Hepatocyte (in vitro differentiated cells): Measurements from ENCODE around the gene SBNO1. TPM values are rescaled to one million over a fixed set of nuclear protein-coding genes. Genes with fewer than 3 reads are reported as not detected.
"Not testable (repeated sequence)": the region's sequence is repeated elsewhere in the genome, so short reads cannot be mapped to it uniquely, and the experiment has no call there.

Experiments used
- DNase-seq: peaks from one replicate; pipeline ENCODE4 v3.0.0-alpha.2; 2016; ENCODE audit warnings: low spot score
- H2AFZ ChIP-seq: fragments of 200-600 bp; sonication (generic); 2 replicates; pipeline ENCODE4 v1.6.0; 2016; ENCODE audit warnings: antibody characterized with exemption, mild to moderate bottlenecking
- H3K27ac ChIP-seq: fragments of 200-600 bp; sonication (generic); 2 replicates; pipeline ENCODE4 v1.5.1; 2016; ENCODE audit warnings: mild to moderate bottlenecking
- H3K27me3 ChIP-seq: fragments of 200-600 bp; sonication (generic); 2 replicates; pipeline ENCODE4 v1.6.1; 2016
- H3K36me3 ChIP-seq: fragments of 200-600 bp; sonication (generic); replicated peaks from 2 replicates; pipeline ENCODE4 v1.5.1; 2016; ENCODE audit warnings: low read depth; ENCODE audit not compliant: insufficient read depth
- H3K4me1 ChIP-seq: fragments of 200-600 bp; sonication (generic); 2 replicates; pipeline ENCODE4 v1.5.1; 2016; ENCODE audit warnings: mild to moderate bottlenecking, moderate library complexity; ENCODE audit not compliant: insufficient read depth
- H3K4me2 ChIP-seq: fragments of 200-600 bp; sonication (generic); 2 replicates; pipeline ENCODE4 v1.6.0; 2016
- H3K4me3 ChIP-seq: fragments of 200-600 bp; sonication (generic); 2 replicates; pipeline ENCODE4 v1.5.1; 2016; ENCODE audit warnings: mild to moderate bottlenecking
- H3K79me2 ChIP-seq: fragments of 200-600 bp; sonication (generic); 2 replicates; pipeline ENCODE4 v1.6.0; 2017; ENCODE audit warnings: mild to moderate bottlenecking
- H3K9me2 ChIP-seq: fragments of 200-600 bp; sonication (generic); replicated peaks from 2 replicates; pipeline ENCODE4 v1.6.0; 2017; ENCODE audit warnings: mild to moderate bottlenecking; ENCODE audit not compliant: insufficient read depth
- H3K9me3 ChIP-seq: fragments of 200-600 bp; sonication (generic); 2 replicates; pipeline ENCODE4 v1.5.1; 2016; ENCODE audit warnings: low read depth, mild to moderate bottlenecking
- H4K20me1 ChIP-seq: fragments of 200-600 bp; sonication (generic); 2 replicates; pipeline ENCODE4 v1.6.0; 2016; ENCODE audit warnings: mild to moderate bottlenecking; ENCODE audit not compliant: insufficient read depth, poor library complexity, severe bottlenecking
- EZH2 ChIP-seq: fragments of 200-600 bp; sonication (generic); IDR thresholded peaks from 2 replicates; pipeline ENCODE4 v1.6.1; 2016; ENCODE audit warnings: antibody characterized with exemption, mild to moderate bottlenecking, borderline replicate concordance
- EZH2phosphoT487 ChIP-seq: fragments of 200-600 bp; sonication (generic); IDR thresholded peaks from one replicate; pipeline ENCODE4 v1.6.1; 2018; ENCODE audit warnings: antibody characterized with exemption, mild to moderate bottlenecking, low read depth, moderate library complexity; ENCODE audit not compliant: unreplicated experiment, severe bottlenecking
- WGBS: methylation state at CpG from one replicate; pipeline ENCODE4 v1.1.6; 2016; ENCODE audit warnings: low lambda C conversion rate; ENCODE audit errors: missing lambda C conversion rate; 5-methylcytosine and 5-hydroxymethylcytosine counted together
- polyA plus RNA-seq: library from polyadenylated mRNA; unstranded; fragments of >200 nt; fragmentation: Nextera tagmentation; extraction: Ambion mirVana; gene quantifications from 2 replicates; pipeline ENCODE4 v1.2.1, GENCODE V29; 2016
- total RNA-seq: library from RNA; depleted of rRNA; stranded (reverse); fragments of >200 nt; gene quantifications from 2 replicates; pipeline ENCODE4 v1.2.3, GENCODE V29; 2014
- TF ChIP-seq, protein P1 (sequence below): fragments of 200-600 bp; sonication (generic); IDR thresholded peaks from 2 replicates; pipeline ENCODE4 v1.5.1; 2016; ENCODE audit warnings: antibody characterized with exemption, mild to moderate bottlenecking; ENCODE audit not compliant: poor library complexity

SBNO1 gene
- total and polyA plus RNA-seq, 2 experiments from 2014 or later, result 13.4 to 28.9 TPM

DNA sequence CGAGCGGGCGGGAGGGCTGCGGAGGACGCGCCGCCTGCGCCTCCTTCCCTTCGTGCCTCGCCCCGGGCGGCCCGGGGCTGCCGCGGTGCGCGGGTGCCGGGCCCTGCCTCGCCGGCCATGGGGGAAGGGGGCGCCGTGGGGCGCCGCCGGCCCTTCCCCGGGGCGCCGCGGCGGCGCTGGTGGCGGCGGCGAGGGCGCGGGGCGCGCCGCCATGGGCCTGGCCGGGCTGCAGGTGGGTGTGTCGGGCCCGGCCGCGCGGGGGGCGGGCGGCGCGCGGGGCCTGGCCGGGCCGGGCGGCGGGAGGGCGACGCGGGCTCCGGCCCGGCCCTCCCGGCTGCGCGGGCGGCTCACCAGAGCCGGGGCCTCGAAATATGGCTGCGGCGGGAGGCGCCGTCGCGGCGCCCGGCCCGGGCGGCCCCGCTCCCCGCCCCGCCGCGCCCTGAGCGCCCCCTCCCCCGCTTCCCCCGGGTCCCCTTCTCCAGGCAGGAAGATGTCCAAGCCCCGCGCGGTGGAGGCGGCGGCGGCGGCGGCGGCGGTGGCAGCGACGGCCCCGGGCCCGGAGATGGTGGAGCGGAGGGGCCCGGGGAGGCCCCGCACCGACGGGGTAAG is 24.4 kb upstream of the SBNO1 start:
- Histone ChIP-seq H3K9me3 (no peaks in the 10 kb centered on the region), H3K36me3 (no peaks in the 10 kb centered on the region), H2AFZ (no peak overlapping the region), H4K20me1 (peaks cover 6% of the 10 kb centered on the region), H3K4me2 (peak overlapping the region; percentile 98), H3K9me2 (no peaks in the 10 kb centered on the region), H3K4me1 (peaks cover 21% of the 10 kb centered on the region), H3K27ac (peak overlapping the region; percentile 85), H3K4me3 (peak overlapping the region; percentile 70), H3K27me3 (no peaks in the 10 kb centered on the region), H3K79me2 (peaks cover 73% of the 10 kb centered on the region)
- no peak for DNase-seq
- TF ChIP-seq EZH2phosphoT487 (no peak), EZH2 (no peak)
- TF ChIP-seq, protein P1, sequence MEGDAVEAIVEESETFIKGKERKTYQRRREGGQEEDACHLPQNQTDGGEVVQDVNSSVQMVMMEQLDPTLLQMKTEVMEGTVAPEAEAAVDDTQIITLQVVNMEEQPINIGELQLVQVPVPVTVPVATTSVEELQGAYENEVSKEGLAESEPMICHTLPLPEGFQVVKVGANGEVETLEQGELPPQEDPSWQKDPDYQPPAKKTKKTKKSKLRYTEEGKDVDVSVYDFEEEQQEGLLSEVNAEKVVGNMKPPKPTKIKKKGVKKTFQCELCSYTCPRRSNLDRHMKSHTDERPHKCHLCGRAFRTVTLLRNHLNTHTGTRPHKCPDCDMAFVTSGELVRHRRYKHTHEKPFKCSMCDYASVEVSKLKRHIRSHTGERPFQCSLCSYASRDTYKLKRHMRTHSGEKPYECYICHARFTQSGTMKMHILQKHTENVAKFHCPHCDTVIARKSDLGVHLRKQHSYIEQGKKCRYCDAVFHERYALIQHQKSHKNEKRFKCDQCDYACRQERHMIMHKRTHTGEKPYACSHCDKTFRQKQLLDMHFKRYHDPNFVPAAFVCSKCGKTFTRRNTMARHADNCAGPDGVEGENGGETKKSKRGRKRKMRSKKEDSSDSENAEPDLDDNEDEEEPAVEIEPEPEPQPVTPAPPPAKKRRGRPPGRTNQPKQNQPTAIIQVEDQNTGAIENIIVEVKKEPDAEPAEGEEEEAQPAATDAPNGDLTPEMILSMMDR, result no peak
- WGBS, result no CpG with 5 or more reads among the region's 102 CpGs

DNA sequence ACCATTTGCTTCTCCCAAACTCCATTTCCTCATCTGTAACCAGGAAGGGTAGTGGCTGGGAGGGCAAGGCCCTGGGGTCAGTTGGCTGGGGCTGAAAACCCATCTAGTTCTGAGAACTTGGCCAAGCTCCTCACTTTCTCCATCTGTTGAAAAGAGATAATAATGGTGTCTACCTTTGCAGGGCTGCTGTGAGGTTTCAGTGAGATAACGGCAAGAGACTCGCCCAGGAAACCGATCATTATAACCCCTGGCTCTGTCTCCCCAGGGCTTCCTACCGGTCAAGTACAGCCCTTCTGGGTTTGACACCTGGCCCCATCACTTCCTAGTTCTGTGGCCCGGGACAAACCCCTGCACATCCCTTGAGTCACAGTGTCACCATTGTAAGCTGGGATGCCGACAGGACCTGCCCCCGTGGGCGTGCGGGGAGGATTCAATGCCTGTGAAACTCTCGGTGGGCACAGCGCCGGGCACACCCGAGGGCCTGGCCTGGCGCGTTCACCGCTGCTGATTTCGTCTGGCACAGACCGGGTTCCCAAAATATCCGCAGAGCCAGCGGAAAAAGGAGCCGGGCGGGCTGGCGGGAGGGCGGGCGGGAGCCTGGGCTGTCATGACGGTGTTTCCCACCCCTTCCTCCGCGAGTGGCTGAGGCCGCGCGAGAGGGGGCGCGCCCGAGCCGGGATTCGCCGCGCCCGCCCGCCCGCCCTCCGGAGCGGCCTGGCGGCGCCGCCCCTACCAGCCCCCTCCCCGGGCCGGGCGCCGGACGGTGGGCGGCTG is 23.7 kb upstream of the SBNO1 start:
- H3K36me3 ChIP-seq, result no peaks in the 10 kb centered on the region
- H3K4me1 ChIP-seq, result peaks cover 21% of the 10 kb centered on the region
- peaks cover 66% of the 10 kb centered on the region for H3K79me2 ChIP-seq
- H3K4me3 ChIP-seq, result peak overlapping the region; percentile 76
- H3K9me3 ChIP-seq, result no peaks in the 10 kb centered on the region
- peak overlapping the region; percentile 88 for H3K4me2 ChIP-seq
- peak; percentile 89 for DNase-seq
- TF ChIP-seq, protein P1, result peak; percentile 2
- TF ChIP-seq EZH2, result no peak
- peaks cover 6% of the 10 kb centered on the region for H4K20me1 ChIP-seq
- peak overlapping the region; percentile 79 for H2AFZ ChIP-seq
- H3K27me3 ChIP-seq, result no peaks in the 10 kb centered on the region
- H3K9me2 ChIP-seq, result no peaks in the 10 kb centered on the region
- WGBS, result 1% methylated on average over 20 of the region's 52 CpGs
- peak overlapping the region; percentile 90 for H3K27ac ChIP-seq

DNA sequence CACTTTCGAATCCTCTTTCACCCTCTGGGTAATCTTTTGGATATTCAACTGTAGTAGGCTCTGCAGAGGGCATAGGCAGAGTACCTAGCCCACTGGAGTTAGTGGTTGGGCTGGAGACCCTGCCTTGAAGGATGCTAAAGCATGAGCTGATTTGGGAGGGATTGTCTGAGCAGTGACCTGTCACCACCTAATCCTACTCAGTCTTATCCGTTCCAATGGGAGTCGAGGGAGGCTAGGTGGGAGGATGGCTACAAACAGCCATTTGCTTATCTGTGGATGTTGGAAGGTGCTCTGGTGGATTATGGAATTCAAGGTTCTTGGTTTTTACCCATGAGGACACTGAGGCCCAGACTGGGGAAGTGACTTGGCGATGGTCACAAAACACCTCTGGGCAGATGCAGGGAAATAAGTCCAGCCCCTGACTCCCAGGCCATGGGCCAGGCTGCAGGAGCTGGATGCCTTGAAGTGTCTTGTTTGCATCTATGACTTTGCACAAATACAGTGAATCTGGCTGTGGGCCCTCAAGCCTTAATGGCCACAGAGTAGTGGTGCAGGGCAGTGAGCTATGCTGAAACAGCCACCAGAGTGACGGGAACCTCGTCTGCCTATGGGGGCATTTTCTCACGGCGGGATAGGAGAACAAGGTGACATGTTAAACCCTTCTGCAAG is 23.0 kb upstream of the SBNO1 start:
- Histone ChIP-seq H3K36me3 (no peaks in the 10 kb centered on the region), H3K4me1 (peaks cover 21% of the 10 kb centered on the region), H2AFZ (peak overlapping the region; percentile 79), H3K9me3 (no peaks in the 10 kb centered on the region), H3K9me2 (no peaks in the 10 kb centered on the region), H3K4me2 (peak overlapping the region; percentile 88), H3K27ac (peak overlapping the region; percentile 90), H4K20me1 (peaks cover 6% of the 10 kb centered on the region), H3K79me2 (peaks cover 60% of the 10 kb centered on the region), H3K4me3 (no peak overlapping the region), H3K27me3 (no peaks in the 10 kb centered on the region)
- no peak for DNase-seq
- TF ChIP-seq EZH2phosphoT487, result no peak
- no peak for TF ChIP-seq EZH2
- TF ChIP-seq, protein P1, result no peak
- 74% methylated on average over 8 of the region's 8 CpGs for WGBS

DNA sequence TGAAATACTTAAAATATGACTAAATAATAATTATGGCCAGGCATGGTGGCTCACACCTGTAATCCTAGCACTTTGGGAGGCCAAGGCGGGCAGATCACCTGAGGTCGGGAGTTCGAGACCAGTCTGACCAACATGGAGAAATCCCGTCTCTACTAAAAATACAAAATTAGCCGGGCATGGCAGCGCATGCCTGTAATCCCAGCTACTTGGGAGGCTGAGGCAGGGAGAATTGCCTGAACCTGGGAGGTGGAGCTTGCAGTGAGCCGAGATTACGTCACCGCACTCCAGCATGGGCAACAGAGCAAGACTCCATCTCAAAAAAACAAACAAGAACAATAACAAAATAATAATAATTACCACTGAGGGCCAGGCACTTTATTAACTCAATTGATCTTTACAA is 20.9 kb upstream of the SBNO1 start:
- H3K9me3 ChIP-seq, H4K20me1 ChIP-seq, H3K36me3 ChIP-seq, H2AFZ ChIP-seq, H3K4me3 ChIP-seq, H3K9me2 ChIP-seq, DNase-seq, H3K27ac ChIP-seq, H3K27me3 ChIP-seq: not testable (repeated sequence)
- 95% methylated on average over 9 of the region's 9 CpGs for WGBS
- H3K4me1 ChIP-seq, result peaks cover 16% of the 10 kb centered on the region
- H3K79me2 ChIP-seq, result peaks cover 39% of the 10 kb centered on the region
- peak overlapping the region; percentile 95 for H3K4me2 ChIP-seq
